ENCODE data around the gene PIP5K1C. TPM values are rescaled to one million over a fixed set of nuclear protein-coding genes. Genes with fewer than 3 reads are reported as not detected.

Gene PIP5K1C
- total and polyA plus RNA-seq, 9 donors: 6.0 to 41.7 (median 30.8) TPM

GRCh38 chr19:3617463-3617862 is 82.8 kb downstream of the PIP5K1C start:
- Histone ChIP-seq H3K4me3 (no peak overlapping the region), H3K27ac (no peak overlapping the region), H3K36me3 (no peaks in the 10 kb centered on the region), H3K4me1 (ENCODE audit: insufficient read depth) (peaks cover 1% of the 10 kb centered on the region), H3K9me3 (no peaks in the 10 kb centered on the region), H3K27me3 (no peaks in the 10 kb centered on the region)
- intact Hi-C loops (cut with DNase I): loop anchor here in 3 of 4 donors (5.0 to 10.0 kb wide), 5 partner anchors 70 to 315 kb away; no protein-coding TSS in a partner anchor
- peak in 1 of 5 donors; percentile 32 for DNase-seq
- no peak for TF ChIP-seq POLR2A (IDR thresholded peaks at IDR 0.05)
- no peak for TF ChIP-seq CTCF (IDR thresholded peaks at IDR 0.05)
- TF ChIP-seq EP300 (IDR thresholded peaks at IDR 0.05): no peak
- 75 to 80% (median 78%) methylated on average over 18 to 19 of the region's 19 CpGs for WGBS, 3 donors

- intact Hi-C loops (cut with DNase I): loop anchor here in 3 of 4 donors (5.0 to 10.0 kb wide), 5 partner anchors 68 to 313 kb away; no protein-coding TSS in a partner anchor
- no peaks in the 10 kb centered on the region for H3K36me3 ChIP-seq
- no peaks in the 10 kb centered on the region for H3K9me3 ChIP-seq
- DNase-seq: no peak
- WGBS, 3 donors: 88 to 90% (median 88%) methylated on average over 24 to 26 of the region's 26 CpGs
- peaks cover 1% of the 10 kb centered on the region for H3K4me1 ChIP-seq (ENCODE audit: insufficient read depth)
- H3K27me3 ChIP-seq: no peaks in the 10 kb centered on the region
- TF ChIP-seq EP300 (IDR thresholded peaks at IDR 0.05): no peak
- TF ChIP-seq POLR2A (IDR thresholded peaks at IDR 0.05): no peak
- TF ChIP-seq CTCF (IDR thresholded peaks at IDR 0.05): no peak
- no peak overlapping the region for H3K27ac ChIP-seq
- H3K4me3 ChIP-seq: no peak overlapping the region
Observed at GRCh38 chr19:3615524-3616135, 84.6 kb downstream of the PIP5K1C start.

- H3K4me1 ChIP-seq (ENCODE audit: insufficient read depth): peaks cover 1% of the 10 kb centered on the region
- DNase-seq: peak in 1 of 5 donors; percentile 18
- intact Hi-C loops (cut with DNase I): loop anchor here in 3 of 4 donors (5.0 to 10.0 kb wide), 5 partner anchors 68 to 313 kb away; no protein-coding TSS in a partner anchor
- no peak overlapping the region for H3K27ac ChIP-seq
- no peaks in the 10 kb centered on the region for H3K27me3 ChIP-seq
- WGBS, 3 donors: 88 to 89% (median 88%) methylated on average over 17 to 18 of the region's 18 CpGs
- no peaks in the 10 kb centered on the region for H3K36me3 ChIP-seq
- no peaks in the 10 kb centered on the region for H3K9me3 ChIP-seq
- H3K4me3 ChIP-seq: no peak overlapping the region
- TF ChIP-seq POLR2A (IDR thresholded peaks at IDR 0.05) (no peak), EP300 (IDR thresholded peaks at IDR 0.05) (no peak), CTCF (IDR thresholded peaks at IDR 0.05) (no peak)
Observed at GRCh38 chr19:3614858-3615505, 85.3 kb downstream of the PIP5K1C start.

- Histone ChIP-seq H3K9me3 (no peaks in the 10 kb centered on the region), H3K36me3 (no peaks in the 10 kb centered on the region), H3K27ac (no peak overlapping the region), H3K27me3 (no peaks in the 10 kb centered on the region), H3K4me1 (ENCODE audit: insufficient read depth) (peaks cover 1% of the 10 kb centered on the region), H3K4me3 (no peak overlapping the region)
- WGBS, 3 donors: 76 to 82% (median 78%) methylated on average over 38 to 39 of the region's 39 CpGs
- peak in 3 of 5 donors; percentile 24 to 37 (median 36) for DNase-seq
- TF ChIP-seq CTCF (IDR thresholded peaks at IDR 0.05) (no peak), POLR2A (IDR thresholded peaks at IDR 0.05) (no peak), EP300 (IDR thresholded peaks at IDR 0.05) (no peak)
- intact Hi-C loops (cut with DNase I): loop anchor here in 2 of 4 donors (10.0 kb wide), 2 partner anchors 69 to 289 kb away; no protein-coding TSS in a partner anchor
Observed at GRCh38 chr19:3613818-3614661, 86.2 kb downstream of the PIP5K1C start.

Data from ovary (tissue), 9 donors.